HCT116 (cell line): Measurements from ENCODE around the gene ATG16L2. TPM values are rescaled to one million over a fixed set of nuclear protein-coding genes. Genes with fewer than 3 reads are reported as not detected.

Experiments used
- ATAC-seq: fragments of 200-7000 bp; cut with Tn5 transposase; 2 replicates; pipeline ENCODE4 v1.9.1; 2020; ENCODE audit warnings: mild to moderate bottlenecking, moderate library complexity
- BruUV-seq: library from RNA; stranded (reverse); fragments of 400-500 nt; replicated peaks from 2 replicates; lab custom pipeline; 2021; lab: Mats Ljungman, UMichigan
- CTCF ChIA-PET: fragments of 300-600 bp; sonication (Branson Sonifier 250); formaldehyde crosslinking; loops from one replicate; lab custom pipeline; 2021; ENCODE audit warnings: antibody characterized with exemption; lab: Charles Lee
- POLR2A ChIA-PET: fragments of 300-600, 350-600 bp; sonication (Branson Sonifier 250); formaldehyde crosslinking; loops from one replicate; lab custom pipeline; 2021; ENCODE audit warnings: antibody characterized with exemption; lab: Charles Lee
- RAD21 ChIA-PET, 2 experiments: fragments of 300-600 bp; sonication (Branson Sonifier 250); formaldehyde crosslinking; loops; one replicate each; lab custom pipeline; 2023; ENCODE audit warnings: low total read pairs in 2 of 2; ENCODE audit not compliant: uncharacterized antibody in 2 of 2, unreplicated experiment in 2 of 2, low non-redundant PET in 1 of 2; lab: Charles Lee
- DNase-seq: peaks from one replicate; pipeline ENCODE4 v3.0.0-alpha.2; 2010; ENCODE audit warnings: low read depth, low spot score
- H2AFZ ChIP-seq: fragments of 200-600 bp; shearing (Covaris generic), sonication (generic); 2 replicates; pipeline ENCODE4 v1.6.1; 2017; ENCODE audit warnings: low read depth, mixed run types, mixed read lengths, antibody characterized with exemption, low read length; ENCODE audit not compliant: poor library complexity, severe bottlenecking
- H3K27ac ChIP-seq: 2 replicates; pipeline ENCODE4 v1.5.1; 2012; ENCODE audit warnings: low read depth, low read length
- H3K27me3 ChIP-seq: fragments of 200-600 bp; sonication (generic); 2 replicates; pipeline ENCODE4 v1.6.1; 2016; ENCODE audit warnings: mixed run types, low read length, mixed read lengths; ENCODE audit not compliant: insufficient read depth
- H3K36me3 ChIP-seq, 2 experiments: fragments of 200-500 bp in 1 of 2; fragments of 200-600 bp in 1 of 2; sonication (Bioruptor generic) in 1 of 2; sonication (generic) in 1 of 2; 2 replicates each; pipeline versions ENCODE4 v1.5.1 to v1.6.1; 2014 to 2016; ENCODE audit warnings: low read length in 2 of 2, inconsistent platforms in 1 of 2, mixed read lengths in 1 of 2, mixed run types in 1 of 2; ENCODE audit not compliant: insufficient read depth in 2 of 2, control insufficient read depth in 1 of 2
- H3K4me1 ChIP-seq, 2 experiments: fragments of 200-600 bp in 1 of 2; sonication (generic) in 1 of 2; 2 replicates each; pipeline versions ENCODE4 v1.5.1 to v1.6.1; 2012 to 2017; ENCODE audit warnings: low read length in 2 of 2, inconsistent platforms in 1 of 2, mild to moderate bottlenecking in 1 of 2, mixed read lengths in 1 of 2, mixed run types in 1 of 2, moderate library complexity in 1 of 2; ENCODE audit not compliant: insufficient read depth in 2 of 2, control insufficient read depth in 1 of 2
- H3K4me2 ChIP-seq: fragments of 200-600 bp; sonication (generic); 2 replicates; pipeline ENCODE4 v1.6.1; 2017; ENCODE audit warnings: mixed run types, low read length, mixed read lengths
- H3K4me3 ChIP-seq, 2 experiments: fragments of 200-600 bp in 1 of 2; sonication (generic) in 1 of 2; replicated peaks in 1 of 2; 2 replicates each; pipeline ENCODE4 v1.5.1; 2011 to 2016; ENCODE audit warnings: low read length in 2 of 2, control low read depth in 1 of 2, low read depth in 1 of 2, mild to moderate bottlenecking in 1 of 2, mixed read lengths in 1 of 2, mixed run types in 1 of 2
- H3K79me2 ChIP-seq: fragments of 200-600 bp; sonication (generic); 2 replicates; pipeline ENCODE4 v1.6.1; 2017; ENCODE audit warnings: mild to moderate bottlenecking, mixed run types, low read length, moderate library complexity, mixed read lengths; ENCODE audit not compliant: insufficient read depth
- H3K9ac ChIP-seq: fragments of 200-600 bp; sonication (generic); 2 replicates; pipeline ENCODE4 v1.6.1; 2016; ENCODE audit warnings: low read length, mixed read lengths
- H3K9me2 ChIP-seq: fragments of 200-600 bp; sonication (generic), shearing (Covaris generic); 2 replicates; pipeline ENCODE4 v1.6.1; 2017; ENCODE audit warnings: mixed run types, mild to moderate bottlenecking, moderate library complexity; ENCODE audit not compliant: insufficient read depth
- H3K9me3 ChIP-seq, 2 experiments: fragments of 200-500 bp in 1 of 2; fragments of 200-600 bp in 1 of 2; sonication (Bioruptor generic) in 1 of 2; sonication (generic) in 1 of 2; 2 replicates each; pipeline ENCODE4 v1.6.1; 2014 to 2017; ENCODE audit warnings: low read length in 2 of 2, mixed read lengths in 2 of 2, inconsistent platforms in 1 of 2, low read depth in 1 of 2, mild to moderate bottlenecking in 1 of 2, mixed run types in 1 of 2, moderate library complexity in 1 of 2; ENCODE audit not compliant: control insufficient read depth in 1 of 2, insufficient read depth in 1 of 2
- H4K20me1 ChIP-seq: fragments of 200-600 bp; sonication (generic), shearing (Covaris generic); 2 replicates; pipeline ENCODE4 v1.6.1; 2017; ENCODE audit warnings: mixed run types, mild to moderate bottlenecking, moderate library complexity; ENCODE audit not compliant: insufficient read depth
- ATF3 ChIP-seq: IDR thresholded peaks from 2 replicates; pipeline ENCODE4 v1.6.1; 2012
- CBX3 ChIP-seq: IDR thresholded peaks from 2 replicates; pipeline ENCODE4 v1.6.1; 2012; ENCODE audit warnings: low read depth
- CEBPB ChIP-seq: IDR thresholded peaks from 2 replicates; pipeline ENCODE4 v1.6.1; 2012; ENCODE audit warnings: low read depth
- CTCF ChIP-seq, 3 experiments: fragments of 200-600 bp in 1 of 3; sonication (generic) in 1 of 3; IDR thresholded peaks in 2 of 3; conservative IDR thresholded peaks in 1 of 3; 2 replicates each; pipeline ENCODE4 v1.5.1; 2012 to 2017; ENCODE audit warnings: low read depth in 2 of 3, low read length in 2 of 3, antibody characterized with exemption in 1 of 3, borderline replicate concordance in 1 of 3, control low read depth in 1 of 3, mild to moderate bottlenecking in 1 of 3, mixed read lengths in 1 of 3, mixed run types in 1 of 3, moderate library complexity in 1 of 3; ENCODE audit not compliant: insufficient read depth in 1 of 3
- EGR1 ChIP-seq: IDR thresholded peaks from 2 replicates; pipeline ENCODE4 v1.6.1; 2012; ENCODE audit warnings: low read depth
- EZH2 ChIP-seq: fragments of 200-600 bp; sonication (generic); IDR thresholded peaks from 2 replicates; pipeline ENCODE4 v1.6.1; 2017; ENCODE audit warnings: antibody characterized with exemption, mixed run types
- FOSL1 ChIP-seq: IDR thresholded peaks from 2 replicates; pipeline ENCODE4 v1.6.1; 2012; ENCODE audit warnings: low read depth
- JUND ChIP-seq: IDR thresholded peaks from 2 replicates; pipeline ENCODE4 v1.6.1; 2012
- POLR2A ChIP-seq: IDR thresholded peaks from 2 replicates; pipeline ENCODE4 v1.7.0; 2011; ENCODE audit warnings: borderline replicate concordance; ENCODE audit not compliant: insufficient read depth, insufficient read length; ENCODE audit errors: extremely low read depth
- POLR2AphosphoS5 ChIP-seq: IDR thresholded peaks from 2 replicates; pipeline ENCODE4 v1.6.1; 2011; ENCODE audit warnings: mild to moderate bottlenecking, low read depth, low read length, moderate library complexity
- RAD21 ChIP-seq: IDR thresholded peaks from 2 replicates; pipeline ENCODE4 v1.6.1; 2012; ENCODE audit warnings: low read depth, mild to moderate bottlenecking
- SIN3A ChIP-seq: IDR thresholded peaks from 2 replicates; pipeline ENCODE4 v1.6.1; 2012; ENCODE audit warnings: low read depth
- SP1 ChIP-seq: IDR thresholded peaks from 2 replicates; pipeline ENCODE4 v1.6.1; 2012; ENCODE audit warnings: low read depth
- SRF ChIP-seq: IDR thresholded peaks from 2 replicates; pipeline ENCODE4 v1.6.1; 2012; ENCODE audit warnings: low read depth
- TCF7L2 ChIP-seq: IDR thresholded peaks from 2 replicates; pipeline ENCODE4 v1.7.0; 2011; ENCODE audit warnings: borderline replicate concordance, inconsistent platforms; ENCODE audit not compliant: insufficient read depth, insufficient read length; ENCODE audit errors: extremely low read depth
- YY1 ChIP-seq: IDR thresholded peaks from 2 replicates; pipeline ENCODE4 v1.6.1; 2011; ENCODE audit warnings: low read length, low read depth, moderate library complexity, mild to moderate bottlenecking; ENCODE audit not compliant: insufficient replicate concordance; ENCODE audit errors: extremely low read depth
- ZFX ChIP-seq: fragments of 450-650 bp; IDR thresholded peaks from 2 replicates; pipeline ENCODE4 v1.6.1; 2017
- ZNF274 ChIP-seq: fragments of 200-500 bp; sonication (Bioruptor generic); IDR thresholded peaks from 2 replicates; pipeline ENCODE4 v1.6.1; 2014; ENCODE audit warnings: mild to moderate bottlenecking, low read depth, low read length, inconsistent platforms
- intact Hi-C: fragments of 100-400 bp; cut with micrococcal nuclease; formaldehyde crosslinking; loops from 2 replicates; pipeline ENCODE4 v1.10.0; 2022
- total RNA-seq: library from RNA; stranded (reverse); gene quantifications from one replicate; pipeline ENCODE4 v1.2.1, GENCODE V29; 2021; ENCODE audit not compliant: unreplicated experiment
- TF ChIP-seq, protein P1 (sequence below): IDR thresholded peaks from 2 replicates; pipeline ENCODE4 v1.6.1; 2011; ENCODE audit warnings: mild to moderate bottlenecking, low read length, moderate library complexity; ENCODE audit not compliant: insufficient replicate concordance; ENCODE audit errors: extremely low read depth
- TF ChIP-seq, protein P2 (sequence below): IDR thresholded peaks from 2 replicates; pipeline ENCODE4 v1.6.1; 2012; ENCODE audit warnings: low read depth

Gene ATG16L2
- total RNA-seq, 1 experiment from 2014 or later: 15.2 TPM

GRCh38 chr11:72813740-72814285, 398 bp upstream of the ATG16L2 start:
- ATAC-seq (peak; percentile 67), DNase-seq (peak; percentile 56)
- POLR2A ChIA-PET: interaction anchor here (1.4 kb wide), 1 partner anchor 20 kb away, joined by 10 read pairs; the partner anchor contains the start of gene STARD10
- peak overlapping the region; percentile 97 for H3K27ac ChIP-seq
- no peaks in the 10 kb centered on the region for H3K9me3 ChIP-seq
- peak overlapping the region; percentile 100 for H3K4me2 ChIP-seq
- intact Hi-C loops: loop anchor here (1.0 kb wide), 1 partner anchor 89 kb away; no protein-coding TSS in a partner anchor
- peaks cover 0 to 9% of the 10 kb centered on the region in 2 experiments; a peak in 1 of 4 replicates for H3K36me3 ChIP-seq
- peak overlapping the region; percentile 85 to 95 for H3K4me3 ChIP-seq
- H3K4me1 ChIP-seq: peaks cover 9 to 38% of the 10 kb centered on the region in 2 experiments; a peak in 3 of 4 replicates
- peak overlapping the region; percentile 93 for H3K9ac ChIP-seq
- H3K27me3 ChIP-seq: no peaks in the 10 kb centered on the region
- H4K20me1 ChIP-seq: no peaks in the 10 kb centered on the region
- no peaks in the 10 kb centered on the region for H3K9me2 ChIP-seq
- BruUV-seq: no TSS peak
- H3K79me2 ChIP-seq: peaks cover 27% of the 10 kb centered on the region
- CTCF ChIA-PET: interaction anchor here (0.9 to 2.8 kb wide), 6 partner anchors 11 to 372 kb away, joined by 3 to 27 read pairs (median 4); no protein-coding TSS in a partner anchor
- RAD21 ChIA-PET: interaction anchor here in 1 of 2 experiments (1.4 kb wide), 1 partner anchor 89 kb away, joined by 5 read pairs; no protein-coding TSS in a partner anchor
- H2AFZ ChIP-seq: peak overlapping the region; percentile 70
- TF ChIP-seq, protein P1, sequence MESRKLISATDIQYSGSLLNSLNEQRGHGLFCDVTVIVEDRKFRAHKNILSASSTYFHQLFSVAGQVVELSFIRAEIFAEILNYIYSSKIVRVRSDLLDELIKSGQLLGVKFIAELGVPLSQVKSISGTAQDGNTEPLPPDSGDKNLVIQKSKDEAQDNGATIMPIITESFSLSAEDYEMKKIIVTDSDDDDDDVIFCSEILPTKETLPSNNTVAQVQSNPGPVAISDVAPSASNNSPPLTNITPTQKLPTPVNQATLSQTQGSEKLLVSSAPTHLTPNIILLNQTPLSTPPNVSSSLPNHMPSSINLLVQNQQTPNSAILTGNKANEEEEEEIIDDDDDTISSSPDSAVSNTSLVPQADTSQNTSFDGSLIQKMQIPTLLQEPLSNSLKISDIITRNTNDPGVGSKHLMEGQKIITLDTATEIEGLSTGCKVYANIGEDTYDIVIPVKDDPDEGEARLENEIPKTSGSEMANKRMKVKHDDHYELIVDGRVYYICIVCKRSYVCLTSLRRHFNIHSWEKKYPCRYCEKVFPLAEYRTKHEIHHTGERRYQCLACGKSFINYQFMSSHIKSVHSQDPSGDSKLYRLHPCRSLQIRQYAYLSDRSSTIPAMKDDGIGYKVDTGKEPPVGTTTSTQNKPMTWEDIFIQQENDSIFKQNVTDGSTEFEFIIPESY: no peak
- TF ChIP-seq CBX3 (no peak), ZNF274 (no peak), SP1 (no peak), ATF3 (no peak), EGR1 (no peak), YY1 (peak; percentile 27), POLR2A (peak; percentile 96), ZFX (peak; percentile 86), POLR2AphosphoS5 (peak; percentile 83), FOSL1 (no peak), CTCF (IDR thresholded peaks at IDR 0.05 in 2 of 3, conservative IDR thresholded peaks at IDR 0.05 in 1 of 3; ENCODE audit: borderline replicate concordance in 1 of 3, insufficient read depth in 1 of 3, low read depth in 2 of 3, low read length in 2 of 3) (no peak), CEBPB (no peak), SIN3A (no peak), EZH2 (no peak), SRF (no peak), TCF7L2 (no peak), RAD21 (no peak), JUND (no peak)
- TF ChIP-seq, protein P2, sequence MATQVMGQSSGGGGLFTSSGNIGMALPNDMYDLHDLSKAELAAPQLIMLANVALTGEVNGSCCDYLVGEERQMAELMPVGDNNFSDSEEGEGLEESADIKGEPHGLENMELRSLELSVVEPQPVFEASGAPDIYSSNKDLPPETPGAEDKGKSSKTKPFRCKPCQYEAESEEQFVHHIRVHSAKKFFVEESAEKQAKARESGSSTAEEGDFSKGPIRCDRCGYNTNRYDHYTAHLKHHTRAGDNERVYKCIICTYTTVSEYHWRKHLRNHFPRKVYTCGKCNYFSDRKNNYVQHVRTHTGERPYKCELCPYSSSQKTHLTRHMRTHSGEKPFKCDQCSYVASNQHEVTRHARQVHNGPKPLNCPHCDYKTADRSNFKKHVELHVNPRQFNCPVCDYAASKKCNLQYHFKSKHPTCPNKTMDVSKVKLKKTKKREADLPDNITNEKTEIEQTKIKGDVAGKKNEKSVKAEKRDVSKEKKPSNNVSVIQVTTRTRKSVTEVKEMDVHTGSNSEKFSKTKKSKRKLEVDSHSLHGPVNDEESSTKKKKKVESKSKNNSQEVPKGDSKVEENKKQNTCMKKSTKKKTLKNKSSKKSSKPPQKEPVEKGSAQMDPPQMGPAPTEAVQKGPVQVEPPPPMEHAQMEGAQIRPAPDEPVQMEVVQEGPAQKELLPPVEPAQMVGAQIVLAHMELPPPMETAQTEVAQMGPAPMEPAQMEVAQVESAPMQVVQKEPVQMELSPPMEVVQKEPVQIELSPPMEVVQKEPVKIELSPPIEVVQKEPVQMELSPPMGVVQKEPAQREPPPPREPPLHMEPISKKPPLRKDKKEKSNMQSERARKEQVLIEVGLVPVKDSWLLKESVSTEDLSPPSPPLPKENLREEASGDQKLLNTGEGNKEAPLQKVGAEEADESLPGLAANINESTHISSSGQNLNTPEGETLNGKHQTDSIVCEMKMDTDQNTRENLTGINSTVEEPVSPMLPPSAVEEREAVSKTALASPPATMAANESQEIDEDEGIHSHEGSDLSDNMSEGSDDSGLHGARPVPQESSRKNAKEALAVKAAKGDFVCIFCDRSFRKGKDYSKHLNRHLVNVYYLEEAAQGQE: no peak
